ENCODE results near the gene PPP1R9B. TPM values are rescaled to one million over a fixed set of nuclear protein-coding genes. Genes with fewer than 3 reads are reported as not detected.

PPP1R9B gene
- total RNA-seq, 1 experiment from 2014 or later = 112 TPM

- no TSS peak for BruUV-seq (replicated peaks)
- Histone ChIP-seq H3K4me2 (ENCODE audit: low read length) (peak overlapping the region; percentile 91), H3K4me1 (ENCODE audit: control insufficient read depth in 1 of 2, insufficient read depth in 2 of 2, low read length in 2 of 2) (peaks cover 21 to 44% of the 10 kb centered on the region in 2 experiments), H3K9me2 (ENCODE audit: insufficient read depth) (no peaks in the 10 kb centered on the region), H3K79me2 (ENCODE audit: insufficient read depth, low read length) (0 out of 2 replicates have a peak, but pooled peaks cover 6% of the 10 kb centered on the region), H3K9ac (ENCODE audit: low read length) (peak overlapping the region; percentile 83), H3K9me3 (ENCODE audit: control insufficient read depth in 1 of 2, insufficient read depth in 1 of 2, low read depth in 1 of 2, low read length in 2 of 2) (no peaks in the 10 kb centered on the region), H3K27me3 (ENCODE audit: insufficient read depth, low read length) (no peaks in the 10 kb centered on the region), H2AFZ (ENCODE audit: low read depth, low read length, poor library complexity, severe bottlenecking) (no peak overlapping the region), H4K20me1 (ENCODE audit: insufficient read depth) (no peaks in the 10 kb centered on the region), H3K36me3 (ENCODE audit: control insufficient read depth in 1 of 2, insufficient read depth in 2 of 2, low read length in 2 of 2) (peaks cover 0 to 7% of the 10 kb centered on the region in 2 experiments; a peak in 2 of 4 replicates), H3K4me3 (replicated peaks in 1 of 2; ENCODE audit: low read depth in 1 of 2, low read length in 2 of 2) (peak overlapping the region; percentile 84 to 96), H3K27ac (ENCODE audit: low read depth, low read length) (peak overlapping the region; percentile 64; the same call in 1 of the 2 replicates)
- intact Hi-C loops (cut with micrococcal nuclease) = no loop called here
- TF ChIP-seq CBX3 (IDR thresholded peaks at IDR 0.05; ENCODE audit: low read depth) (no peak), POLR2AphosphoS5 (IDR thresholded peaks at IDR 0.05; ENCODE audit: low read depth, low read length) (no peak), MAX (IDR thresholded peaks at IDR 0.05) (no peak), JUND (IDR thresholded peaks at IDR 0.05) (no peak), ZFX (IDR thresholded peaks at IDR 0.05) (no peak), EGR1 (IDR thresholded peaks at IDR 0.05; ENCODE audit: low read depth) (no peak), ZNF274 (IDR thresholded peaks at IDR 0.05; ENCODE audit: low read depth, low read length) (no peak), ELF1 (IDR thresholded peaks at IDR 0.05; ENCODE audit: borderline replicate concordance, low read depth) (no peak), POLR2A (IDR thresholded peaks at IDR 0.05; ENCODE audit: borderline replicate concordance, extremely low read depth, insufficient read depth, insufficient read length) (no peak), CEBPB (IDR thresholded peaks at IDR 0.05; ENCODE audit: low read depth) (no peak), CTCF (IDR thresholded peaks at IDR 0.05 in 2 of 3, conservative IDR thresholded peaks at IDR 0.05 in 1 of 3; ENCODE audit: borderline replicate concordance in 1 of 3, insufficient read depth in 1 of 3, low read depth in 2 of 3, low read length in 2 of 3) (no peak), TCF7L2 (IDR thresholded peaks at IDR 0.05; ENCODE audit: borderline replicate concordance, extremely low read depth, insufficient read depth, insufficient read length) (no peak), YY1 (IDR thresholded peaks at IDR 0.05; ENCODE audit: extremely low read depth, insufficient replicate concordance, low read depth, low read length) (no peak), ZBTB33 (IDR thresholded peaks at IDR 0.05; ENCODE audit: extremely low read depth, insufficient replicate concordance, low read length) (no peak)
- POLR2A ChIA-PET = interaction anchor here (0.9 kb wide), 1 partner anchor 40 kb away, joined by 3 read pairs; the partner anchor contains the start of gene ITGA3
- no peak for DNase-seq (ENCODE audit: low read depth, low spot score)
- ATAC-seq = no peak
- RAD21 ChIA-PET (ENCODE audit: low non-redundant PET in 1 of 2, low total read pairs in 2 of 2, uncharacterized antibody in 2 of 2, unreplicated experiment in 2 of 2) = no interaction called here
- CTCF ChIA-PET = interaction anchor here (0.5 kb wide), 1 partner anchor 68 kb away, joined by 4 read pairs; no protein-coding TSS in a partner anchor
Measured at GRCh38 chr17:50095626-50096037, 54.8 kb downstream of the PPP1R9B start.

All from HCT116 (cell line).